Cardiac fibroblast (primary cell): Measurements from ENCODE around the gene PTPN6.
"Not testable (repeated sequence)": the region's sequence is repeated elsewhere in the genome, so short reads cannot be mapped to it uniquely, and the experiment has no call there.

ENCODE experiments used
- DNase-seq, 2 donors: peaks; one replicate each; pipeline versions ENCODE4 v3.0.0 to v3.0.0-alpha.2; 2010; ENCODE audit warnings: low read depth in 2 of 2
- H3K4me3 ChIP-seq, 2 donors: replicated peaks in 1 of 2; 1 replicate in 1 of 2; 2 replicates in 1 of 2; pipeline ENCODE4 v1.5.1; 2011; ENCODE audit warnings: low read depth in 2 of 2, low read length in 2 of 2, mild to moderate bottlenecking in 2 of 2, moderate library complexity in 1 of 2
- TF ChIP-seq, protein P1 (sequence below): IDR thresholded peaks from one replicate; pipeline ENCODE4 v1.5.1; 2011; ENCODE audit warnings: low read depth, mild to moderate bottlenecking, low read length, inconsistent platforms

Gene PTPN6

DNA sequence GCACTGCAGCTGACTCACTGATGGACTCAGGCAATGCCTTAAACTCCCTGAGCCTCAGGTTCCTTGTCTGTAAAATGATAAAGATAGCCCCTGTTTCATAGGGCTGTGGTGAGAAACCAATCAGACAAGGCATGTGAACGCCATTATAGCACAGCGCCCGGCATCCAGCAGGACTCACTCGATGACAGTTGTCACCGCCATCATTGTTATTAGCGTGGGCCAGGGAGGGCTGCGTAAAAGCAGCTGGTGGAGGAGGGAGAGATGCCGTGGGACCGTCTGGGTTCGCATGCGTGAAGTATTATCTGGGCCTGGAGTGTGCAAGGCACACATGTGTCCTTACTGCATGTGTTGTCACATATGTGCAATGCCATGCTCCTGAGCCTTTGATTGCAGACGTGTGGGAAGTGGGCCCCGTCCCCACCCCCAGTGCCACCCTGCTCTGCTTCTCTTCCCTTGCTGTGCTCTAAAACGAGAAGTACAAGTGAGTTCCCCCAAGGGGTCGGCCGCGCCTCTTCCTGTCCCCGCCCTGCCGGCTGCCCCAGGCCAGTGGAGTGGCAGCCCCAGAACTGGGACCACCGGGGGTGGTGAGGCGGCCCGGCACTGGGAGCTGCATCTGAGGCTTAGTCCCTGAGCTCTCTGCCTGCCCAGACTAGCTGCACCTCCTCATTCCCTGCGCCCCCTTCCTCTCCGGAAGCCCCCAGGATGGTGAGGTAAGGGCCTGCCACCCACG lies at the start of gene PTPN6:
Gene PTPN6, plus strand, starts transcription at position 546 of the 730 bp plus-strand sequence. Its CDS starts 157 bp downstream, at position 703.
- no peak within 1 kb of the TSS for H3K4me3 ChIP-seq

DNA sequence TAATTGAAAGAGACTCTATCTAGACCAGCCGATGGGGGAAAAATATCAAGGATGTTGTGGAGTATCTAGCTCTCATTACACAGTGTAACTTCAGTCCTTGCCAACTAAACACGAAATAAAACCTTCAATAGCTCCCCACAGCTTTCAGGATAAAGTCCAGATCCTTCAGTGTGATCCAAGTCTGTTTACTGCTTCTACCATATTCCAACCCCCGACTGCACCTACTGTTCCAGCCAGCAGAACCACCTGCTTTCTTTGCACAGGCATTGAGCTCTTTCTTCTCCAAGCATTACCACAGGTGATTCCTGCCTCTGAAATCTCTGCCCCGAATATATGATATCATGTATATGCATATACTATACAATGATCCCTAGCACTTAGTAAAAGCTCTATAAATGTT lies 48.7 kb upstream of the PTPN6 start:
- TF ChIP-seq, protein P1, sequence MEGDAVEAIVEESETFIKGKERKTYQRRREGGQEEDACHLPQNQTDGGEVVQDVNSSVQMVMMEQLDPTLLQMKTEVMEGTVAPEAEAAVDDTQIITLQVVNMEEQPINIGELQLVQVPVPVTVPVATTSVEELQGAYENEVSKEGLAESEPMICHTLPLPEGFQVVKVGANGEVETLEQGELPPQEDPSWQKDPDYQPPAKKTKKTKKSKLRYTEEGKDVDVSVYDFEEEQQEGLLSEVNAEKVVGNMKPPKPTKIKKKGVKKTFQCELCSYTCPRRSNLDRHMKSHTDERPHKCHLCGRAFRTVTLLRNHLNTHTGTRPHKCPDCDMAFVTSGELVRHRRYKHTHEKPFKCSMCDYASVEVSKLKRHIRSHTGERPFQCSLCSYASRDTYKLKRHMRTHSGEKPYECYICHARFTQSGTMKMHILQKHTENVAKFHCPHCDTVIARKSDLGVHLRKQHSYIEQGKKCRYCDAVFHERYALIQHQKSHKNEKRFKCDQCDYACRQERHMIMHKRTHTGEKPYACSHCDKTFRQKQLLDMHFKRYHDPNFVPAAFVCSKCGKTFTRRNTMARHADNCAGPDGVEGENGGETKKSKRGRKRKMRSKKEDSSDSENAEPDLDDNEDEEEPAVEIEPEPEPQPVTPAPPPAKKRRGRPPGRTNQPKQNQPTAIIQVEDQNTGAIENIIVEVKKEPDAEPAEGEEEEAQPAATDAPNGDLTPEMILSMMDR = no peak
- no peak for DNase-seq
- H3K4me3 ChIP-seq = no peak overlapping the region

More for the DNA sequence above, at the start of gene PTPN6:
- TF ChIP-seq, protein P1 = no peak
- DNase-seq = no peak

DNA sequence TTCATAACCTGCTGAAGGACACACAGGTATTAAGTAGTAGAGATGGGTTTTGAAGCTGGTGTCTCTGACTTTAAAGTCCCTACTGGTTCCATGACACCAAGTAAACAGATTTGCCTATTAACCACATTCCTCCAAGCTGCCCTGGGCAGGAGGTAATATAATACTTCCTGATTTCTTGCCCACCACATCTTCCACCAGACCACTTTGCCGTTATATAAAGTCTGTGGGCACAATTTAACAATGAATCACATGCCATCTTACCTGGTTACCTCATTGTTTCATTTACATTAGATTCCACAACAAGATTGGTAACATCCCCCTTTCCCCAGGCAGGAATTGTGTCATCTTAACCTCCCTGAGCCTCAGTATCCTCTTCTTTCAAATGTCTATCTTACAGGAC lies 47.4 kb upstream of the PTPN6 start:
- TF ChIP-seq, protein P1 = no peak
- H3K4me3 ChIP-seq = no peak overlapping the region
- DNase-seq = no peak

DNA sequence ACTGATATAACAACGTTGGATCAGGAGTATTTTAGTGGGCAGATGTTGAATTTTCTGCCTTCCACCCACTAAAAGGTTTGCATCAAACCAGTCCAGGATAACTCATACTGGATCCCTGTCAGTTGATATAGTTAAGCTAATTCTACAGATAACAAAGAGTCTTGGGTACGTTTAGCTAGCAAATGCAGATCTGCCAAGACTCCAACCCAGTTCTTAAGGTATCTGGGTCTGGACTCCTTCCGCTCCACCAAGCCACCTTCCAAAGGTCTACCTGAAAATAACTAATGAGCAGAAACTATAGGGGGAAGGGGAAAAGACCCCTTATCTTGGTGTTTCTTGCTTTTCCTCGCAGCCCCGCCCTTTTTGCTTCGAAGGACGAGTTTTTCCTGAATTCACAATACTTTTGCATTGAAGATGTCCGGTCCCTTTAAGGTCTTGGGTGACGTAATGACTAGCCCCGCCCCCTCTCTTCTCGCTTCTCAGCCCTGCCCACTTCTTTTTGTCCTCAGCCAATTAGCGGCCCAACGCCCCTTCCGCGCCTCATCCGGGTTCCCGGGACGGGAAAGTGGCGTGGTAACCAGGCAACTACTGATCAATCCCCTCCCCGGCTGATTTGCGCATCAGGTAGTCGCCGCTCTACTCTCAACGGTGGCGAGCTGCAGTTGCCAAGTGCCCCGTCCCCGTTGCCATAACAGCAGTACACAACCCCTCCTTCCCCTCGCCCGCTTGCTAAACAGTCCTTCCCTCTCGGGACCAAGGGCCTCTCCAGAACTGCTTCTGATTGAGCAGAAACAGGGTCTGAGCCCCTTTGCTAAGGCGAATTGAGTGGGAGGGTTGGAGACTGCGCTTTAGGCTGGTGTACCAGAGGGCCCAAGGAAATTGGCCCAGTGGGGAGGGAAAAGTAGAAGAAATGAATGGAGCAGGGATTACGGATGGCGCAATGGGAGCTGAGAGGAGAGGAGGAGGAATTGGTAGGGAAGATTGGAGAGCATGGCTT lies 46.6 kb upstream of the PTPN6 start, which contains the start of gene LRRC23:
Gene LRRC23, plus strand, starts transcription at position 543 of the 997 bp plus-strand sequence. CDS start 812 bp downstream, outside the sequence.
- TF ChIP-seq, protein P1 = no peak
- H3K4me3 ChIP-seq = peak within 1 kb of the TSS; percentile 70 to 85
- DNase-seq = peak; percentile 95 to 97

DNA sequence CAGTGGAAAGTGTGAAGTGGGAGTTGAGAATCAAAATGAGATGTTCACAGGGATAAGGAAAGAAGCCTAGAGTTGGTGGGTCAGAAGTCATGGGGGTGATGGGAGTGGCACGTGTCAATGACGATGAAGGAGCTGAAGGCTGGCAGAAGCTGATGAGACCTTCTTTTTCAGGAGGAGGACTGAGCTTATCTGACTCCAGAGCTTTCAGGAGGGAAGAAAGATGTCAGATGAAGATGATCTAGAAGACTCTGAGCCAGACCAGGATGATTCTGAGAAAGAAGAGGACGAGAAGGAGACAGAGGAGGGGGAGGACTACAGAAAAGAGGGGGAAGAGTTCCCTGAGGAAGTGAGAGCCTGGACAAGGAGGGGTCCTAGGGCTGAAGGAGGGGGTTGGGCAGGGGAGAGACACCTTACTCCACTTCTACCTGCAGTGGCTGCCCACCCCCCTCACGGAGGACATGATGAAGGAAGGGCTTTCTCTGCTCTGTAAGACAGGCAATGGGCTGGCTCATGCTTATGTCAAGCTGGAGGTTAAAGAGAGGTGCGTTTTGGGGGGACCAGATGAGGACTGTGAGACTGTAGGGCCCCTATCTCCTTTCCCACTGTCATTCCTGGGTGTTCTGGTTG lies 45.6 kb upstream of the PTPN6 start:
- H3K4me3 ChIP-seq = peak overlapping the region; percentile 70 to 85
- TF ChIP-seq, protein P1 = no peak

DNA sequence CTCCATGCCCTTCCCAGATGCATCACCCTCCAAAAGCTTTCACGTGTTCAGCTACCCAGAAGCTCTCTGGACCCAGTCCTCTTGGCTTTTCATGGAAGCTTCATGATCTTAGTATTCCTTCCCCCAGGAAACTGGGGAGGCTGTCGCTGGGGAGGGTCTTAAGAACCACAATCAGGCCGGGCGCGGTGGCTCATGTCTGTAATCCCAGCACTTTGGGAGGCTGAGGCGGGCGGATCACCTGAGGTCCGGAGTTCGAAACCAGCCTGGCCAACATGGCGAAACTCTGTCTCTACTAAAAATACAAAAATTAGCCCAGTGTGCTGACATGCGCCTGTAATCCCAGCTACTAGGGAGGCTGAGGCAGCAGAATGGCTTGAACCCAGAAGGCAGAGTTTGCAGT lies 43.0 kb upstream of the PTPN6 start:
- DNase-seq, H3K4me3 ChIP-seq: not testable (repeated sequence)

More for the DNA sequence above, 45.6 kb upstream of the PTPN6 start:
- DNase-seq = no peak
